ENCODE measurements around the gene MSANTD1. TPM values are rescaled to one million over a fixed set of nuclear protein-coding genes. Genes with fewer than 3 reads are reported as not detected.

The MSANTD1 gene
- total and polyA plus RNA-seq, 2 of the 8 experiments (the other 6 are each of a cell fraction or from before 2014, with no cell fraction given) = 0.23 to 0.45 TPM

DNA sequence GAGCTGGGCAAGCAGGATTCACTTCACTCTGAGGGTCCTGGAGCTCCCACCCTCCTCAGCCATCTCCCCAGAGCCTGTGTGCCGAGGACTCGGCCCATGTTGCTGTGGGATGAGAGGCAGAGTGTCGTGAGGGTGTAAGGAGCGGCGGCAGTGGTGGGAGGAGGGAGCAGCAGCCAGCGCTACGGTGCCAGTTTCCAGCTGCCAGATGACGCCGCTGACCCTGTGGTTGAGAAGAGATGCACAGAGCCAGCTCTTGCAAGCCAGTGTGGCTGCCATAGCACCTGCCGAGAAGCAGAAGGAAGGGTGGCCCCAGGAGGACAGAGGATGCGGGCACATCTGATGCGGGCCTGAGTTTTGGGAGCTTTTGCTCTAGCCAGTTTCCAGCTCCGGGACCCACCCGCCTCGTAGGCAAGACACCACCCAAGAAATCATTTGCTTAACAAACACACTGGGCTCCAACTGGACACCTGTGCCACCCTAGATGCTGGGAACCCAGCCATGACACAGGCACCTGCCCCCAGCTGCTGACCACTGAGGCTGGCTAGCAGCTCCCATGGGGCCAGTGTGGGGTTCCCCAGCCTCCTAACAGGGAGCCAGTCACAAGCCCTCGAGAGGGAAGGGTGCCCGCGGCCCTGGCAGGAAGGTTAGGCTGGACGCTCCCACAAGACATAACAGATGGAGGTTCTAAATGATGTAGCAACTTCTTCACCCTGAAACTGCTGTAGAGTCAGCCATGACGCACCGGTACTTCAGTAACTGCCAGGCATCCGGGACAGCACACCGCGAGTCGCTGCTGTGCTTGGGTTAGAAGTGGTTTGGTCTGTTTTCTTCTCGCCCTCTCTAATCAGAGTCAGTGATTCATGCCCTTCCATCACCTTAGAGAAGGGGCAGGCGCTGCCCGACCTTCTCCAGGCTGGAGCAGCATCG is 8.9 kb downstream of the MSANTD1 start:
- no peak for DNase-seq (ENCODE audit: low read depth in 1 of 2, low spot score in 2 of 2)
- no peak overlapping the region for H2AFZ ChIP-seq (ENCODE audit: low read length)

More for the DNA sequence above, 8.9 kb downstream of the MSANTD1 start:
- Histone ChIP-seq H4K8ac (ENCODE audit: extremely low read depth, insufficient read depth, low read length) (no peak overlapping the region), H2BK120ac (replicated peaks; ENCODE audit: low read depth, low read length) (no peak overlapping the region), H3K4me3 (ENCODE audit: extremely low read depth in 1 of 4, insufficient read depth in 2 of 4, low read depth in 3 of 4, low read length in 4 of 4) (no peak overlapping the region), H3K56ac (replicated peaks; ENCODE audit: insufficient read length, low read depth, low read length) (no peak overlapping the region), H4K5ac (ENCODE audit: insufficient read length, low read depth, low read length) (no peak overlapping the region), H3K4ac (replicated peaks; ENCODE audit: insufficient read length, low read depth, low read length) (no peak overlapping the region), H3K14ac (ENCODE audit: insufficient read length) (no peak overlapping the region), H2BK15ac (ENCODE audit: low read length) (no peak overlapping the region), H3K9ac (replicated peaks in 1 of 4; ENCODE audit: extremely low read depth in 1 of 4, low read depth in 3 of 4, low read length in 3 of 4) (no peak overlapping the region), H3K18ac (ENCODE audit: extremely low read depth, low read length) (no peak overlapping the region), H2BK20ac (ENCODE audit: low read length) (no peak overlapping the region), H2BK12ac (ENCODE audit: low read depth, low read length) (no peak overlapping the region), H3K23me2 (ENCODE audit: low read depth, low read length) (no peaks in the 10 kb centered on the region), H3K36me3 (ENCODE audit: control insufficient read depth in 2 of 4, insufficient read depth in 4 of 4, low read length in 3 of 4) (no peaks in the 10 kb centered on the region), H2AK5ac (ENCODE audit: low read depth, low read length) (no peak overlapping the region), H3K23ac (ENCODE audit: insufficient read length) (no peak overlapping the region), H3K79me1 (ENCODE audit: low read depth, low read length) (no peaks in the 10 kb centered on the region), H3K4me2 (ENCODE audit: insufficient read depth in 1 of 2, low read depth in 2 of 2, low read length in 2 of 2) (no peak overlapping the region), H3K79me2 (ENCODE audit: control insufficient read depth in 1 of 2, insufficient read depth in 2 of 2, low read length in 2 of 2) (no peaks in the 10 kb centered on the region), H3K4me1 (replicated peaks in 1 of 4; ENCODE audit: control insufficient read depth in 3 of 4, insufficient read depth in 4 of 4, low read length in 3 of 4) (no peaks in the 10 kb centered on the region; a peak in 1 of 7 replicates), H2BK5ac (ENCODE audit: low read depth, low read length) (no peak overlapping the region), H4K20me1 (replicated peaks in 1 of 2; ENCODE audit: control insufficient read depth in 1 of 2, insufficient read depth in 2 of 2, low read length in 2 of 2) (peaks cover 0 to 1% of the 10 kb centered on the region in 2 experiments), H3K9me3 (ENCODE audit: insufficient read depth in 2 of 2, low read depth in 1 of 2, low read length in 1 of 2) (no peaks in the 10 kb centered on the region), H4K91ac (replicated peaks; ENCODE audit: insufficient read length, low read length) (no peak overlapping the region), H3K27ac (ENCODE audit: low read depth, low read length) (no peak overlapping the region), H3K27me3 (replicated peaks in 1 of 4; ENCODE audit: control insufficient read depth in 3 of 4, extremely low read depth in 1 of 4, insufficient read depth in 3 of 4, low read length in 3 of 4) (no peaks in the 10 kb centered on the region; a peak in 1 of 7 replicates)
- 90% methylated on average over 29 of the region's 29 CpGs; no CpG with 5 or more reads in 1 of the 2 experiments for WGBS, 2 experiments (ENCODE audit: extremely low coverage in 1 of 2, insufficient coverage in 1 of 2, insufficient read length in 1 of 2, insufficient replicate concordance in 2 of 2, low coverage in 1 of 2, low lambda C conversion rate in 2 of 2, missing lambda C conversion rate in 1 of 2)
- TF ChIP-seq SUZ12 (IDR thresholded peaks at IDR 0.05; ENCODE audit: low read length) (no peak), JUN (IDR thresholded peaks at IDR 0.05; ENCODE audit: low read depth, low read length) (no peak), SIX5 (IDR thresholded peaks at IDR 0.05; ENCODE audit: low read depth, low read length) (no peak), SAP30 (IDR thresholded peaks at IDR 0.05; ENCODE audit: insufficient read depth, insufficient replicate concordance, low read length) (no peak), KDM5A (IDR thresholded peaks at IDR 0.05; ENCODE audit: low read length) (no peak), GABPA (IDR thresholded peaks at IDR 0.05; ENCODE audit: borderline replicate concordance, insufficient read depth, low read length) (no peak), NRF1 (IDR thresholded peaks at IDR 0.05; ENCODE audit: low read depth, low read length) (no peak)
- TF ChIP-seq, protein P1, sequence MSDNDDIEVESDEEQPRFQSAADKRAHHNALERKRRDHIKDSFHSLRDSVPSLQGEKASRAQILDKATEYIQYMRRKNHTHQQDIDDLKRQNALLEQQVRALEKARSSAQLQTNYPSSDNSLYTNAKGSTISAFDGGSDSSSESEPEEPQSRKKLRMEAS (IDR thresholded peaks at IDR 0.05) = no peak
- no peak for FAIRE-seq
- ChIA-PET CTCF (ENCODE audit: partially characterized antibody) (interaction anchor here (0.8 to 2.6 kb wide), 6 partner anchors 13 to 185 kb away, joined by 3 to 11 read pairs (median 5); no protein-coding TSS in a partner anchor), POLR2A (ENCODE audit: partially characterized antibody) (interaction anchor here (1.2 kb wide), 1 partner anchor 11 kb away, joined by 3 read pairs; no protein-coding TSS in a partner anchor)

Data from H1 (cell line).